Large intestine (tissue), 3 donors: ENCODE measurements around the gene QKI. TPM values are rescaled to one million over a fixed set of nuclear protein-coding genes. Genes with fewer than 3 reads are reported as not detected.

ENCODE experiments used
- DNase-seq, 2 donors: peaks; one replicate each; pipeline versions ENCODE4 v3.0.0 to v3.0.0-alpha.2; 2013
- H3K27ac ChIP-seq: one replicate; pipeline ENCODE4 v1.5.1; 2013; ENCODE audit warnings: low read length
- H3K27me3 ChIP-seq: 2 replicates; pipeline ENCODE4 v1.6.1; 2013; ENCODE audit warnings: low read length; ENCODE audit not compliant: control insufficient read depth, insufficient read depth
- H3K36me3 ChIP-seq: 2 replicates; pipeline ENCODE4 v1.6.1; 2013; ENCODE audit warnings: low read length; ENCODE audit not compliant: control insufficient read depth, insufficient read depth
- H3K4me1 ChIP-seq: one replicate; pipeline ENCODE4 v1.6.1; 2013; ENCODE audit warnings: low read length; ENCODE audit not compliant: control insufficient read depth, insufficient read depth
- H3K4me3 ChIP-seq: one replicate; pipeline ENCODE4 v1.5.1; 2013; ENCODE audit warnings: low read length
- H3K9me3 ChIP-seq: one replicate; pipeline ENCODE4 v1.6.1; 2013; ENCODE audit warnings: mild to moderate bottlenecking, low read depth, low read length, moderate library complexity; ENCODE audit not compliant: control insufficient read depth
- WGBS: methylation state at CpG from one replicate; pipeline ENCODE4 v1.1.5; 2013; ENCODE audit warnings: low lambda C conversion rate; ENCODE audit not compliant: insufficient coverage; 5-methylcytosine and 5-hydroxymethylcytosine counted together
- polyA plus RNA-seq: library from polyadenylated mRNA; unstranded; fragments of 120-200 nt; gene quantifications from one replicate; pipeline ENCODE4 v1.2.1, GENCODE V29; 2013

Gene QKI
- polyA plus RNA-seq, 1 donor: 30.2 TPM

GRCh38 chr6:163625265-163625664 is 210.7 kb downstream of the QKI start:
- Histone ChIP-seq H3K9me3 (peaks cover 6% of the 10 kb centered on the region), H3K4me3 (no peak overlapping the region), H3K27ac (no peak overlapping the region), H3K27me3 (peaks cover 9% of the 10 kb centered on the region), H3K4me1 (no peaks in the 10 kb centered on the region), H3K36me3 (no peaks in the 10 kb centered on the region)
- DNase-seq: no peak
- no CpG with 5 or more reads among the region's 3 CpGs for WGBS

DNA sequence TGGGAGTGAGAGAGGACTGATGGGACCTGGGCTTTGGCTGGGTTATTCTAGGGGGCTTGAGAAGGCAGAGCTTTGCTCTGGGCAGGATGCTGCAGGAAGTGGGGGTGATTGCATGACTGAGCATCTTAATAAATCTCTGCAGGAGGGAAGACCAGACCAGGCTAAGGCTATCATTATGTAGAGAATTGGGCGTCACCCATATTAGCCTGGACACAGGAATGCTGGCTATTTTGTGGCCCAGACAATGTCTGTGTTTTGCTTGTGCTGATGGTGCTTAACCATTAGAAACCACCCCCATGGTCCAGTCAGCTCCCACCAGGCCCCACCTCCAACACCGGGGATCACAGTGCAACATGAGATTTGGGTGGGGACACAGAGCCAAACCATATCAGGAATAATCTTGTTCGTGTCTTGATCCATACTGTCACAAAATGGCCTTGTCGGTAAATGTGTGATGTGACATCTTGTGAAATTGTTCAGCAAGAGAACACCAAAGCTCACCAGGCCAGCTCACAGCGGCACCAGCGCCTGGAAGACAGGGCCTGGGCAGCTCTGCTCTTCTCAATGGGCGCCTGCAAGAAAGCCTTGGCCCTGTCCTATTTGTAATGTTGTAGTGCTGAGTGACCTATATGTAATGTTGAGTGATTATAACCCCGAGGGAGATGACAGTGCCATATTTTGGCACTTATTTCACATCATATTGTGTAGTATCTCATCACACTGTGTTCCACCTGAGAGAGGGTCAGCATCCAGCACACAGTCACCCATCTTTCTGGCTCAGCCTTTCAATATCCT is 211.8 kb downstream of the QKI start:
- H3K4me1 ChIP-seq: no peaks in the 10 kb centered on the region
- no peak for DNase-seq
- H3K27ac ChIP-seq: no peak overlapping the region
- H3K27me3 ChIP-seq: peaks cover 19% of the 10 kb centered on the region
- no peaks in the 10 kb centered on the region for H3K36me3 ChIP-seq
- WGBS: no CpG with 5 or more reads among the region's 8 CpGs
- H3K4me3 ChIP-seq: no peak overlapping the region
- H3K9me3 ChIP-seq: peaks cover 16% of the 10 kb centered on the region

GRCh38 chr6:163627274-163628062 is 212.9 kb downstream of the QKI start:
- no peaks in the 10 kb centered on the region for H3K4me1 ChIP-seq
- H3K4me3 ChIP-seq: no peak overlapping the region
- peaks cover 20% of the 10 kb centered on the region for H3K9me3 ChIP-seq
- no peak for DNase-seq
- peaks cover 19% of the 10 kb centered on the region for H3K27me3 ChIP-seq
- WGBS: 78% methylated on average over 4 of the region's 11 CpGs
- H3K27ac ChIP-seq: no peak overlapping the region
- no peaks in the 10 kb centered on the region for H3K36me3 ChIP-seq
